Progenitor cell of endocrine pancreas (in vitro differentiated cells): ENCODE measurements around the gene NINL. TPM values are rescaled to one million over a fixed set of nuclear protein-coding genes. Genes with fewer than 3 reads are reported as not detected.
A peak's percentile ranks its signal among the peaks of the same experiment; 100 is the strongest.

Source experiments
- DNase-seq: peaks from one replicate; pipeline ENCODE4 v3.0.0; 2021; ENCODE audit warnings: low spot score; ENCODE audit not compliant: unreplicated experiment
- H3K27ac Mint-ChIP-seq: 2 replicates; pipeline ENCODE4 v1.8.0; 2021; ENCODE audit warnings: mild to moderate bottlenecking, moderate library complexity, mixed read lengths
- H3K27me3 Mint-ChIP-seq: 2 replicates; pipeline ENCODE4 v1.8.0; 2021; ENCODE audit warnings: mixed read lengths
- H3K36me3 Mint-ChIP-seq: 2 replicates; pipeline ENCODE4 v1.8.0; 2022; ENCODE audit warnings: mixed read lengths; ENCODE audit not compliant: insufficient read depth
- H3K4me1 Mint-ChIP-seq: 2 replicates; pipeline ENCODE4 v1.8.0; 2021; ENCODE audit warnings: low read depth, mixed read lengths
- H3K4me3 Mint-ChIP-seq: 2 replicates; pipeline ENCODE4 v1.8.0; 2021; ENCODE audit warnings: low read depth, mild to moderate bottlenecking, moderate library complexity, mixed read lengths
- H3K9me3 Mint-ChIP-seq: 2 replicates; pipeline ENCODE4 v1.8.0; 2021; ENCODE audit warnings: low read depth, mixed read lengths
- CTCF ChIP-seq: fragments of 200-600 bp; sonication (generic); IDR thresholded peaks from one replicate; pipeline ENCODE4 v1.5.0; 2021; ENCODE audit warnings: antibody characterized with exemption, mild to moderate bottlenecking; ENCODE audit not compliant: unreplicated experiment
- total RNA-seq: library from RNA; stranded (reverse); gene quantifications from 2 replicates; pipeline ENCODE4 v1.2.1, GENCODE V29; 2021

NINL gene
- total RNA-seq, 1 donor from 2014 or later: 125 TPM

- Mint-ChIP-seq H3K27ac (peak overlapping the region; percentile 95), H3K27me3 (no peaks in the 10 kb centered on the region), H3K4me1 (peaks cover 76% of the 10 kb centered on the region), H3K9me3 (no peaks in the 10 kb centered on the region), H3K4me3 (peak overlapping the region; percentile 32), H3K36me3 (peaks cover 9% of the 10 kb centered on the region)
- no peak for DNase-seq
- no peak for TF ChIP-seq CTCF
Observed at GRCh38 chr20:25549172-25549773, 36.1 kb downstream of the NINL start.

- Mint-ChIP-seq H3K27ac (peak overlapping the region; percentile 64), H3K9me3 (no peaks in the 10 kb centered on the region), H3K4me3 (no peak overlapping the region), H3K36me3 (peaks cover 6% of the 10 kb centered on the region), H3K4me1 (peaks cover 76% of the 10 kb centered on the region), H3K27me3 (no peaks in the 10 kb centered on the region)
- TF ChIP-seq CTCF: no peak
- no peak for DNase-seq
Observed at GRCh38 chr20:25548613-25549086, 36.7 kb downstream of the NINL start.

- H3K9me3 Mint-ChIP-seq: no peaks in the 10 kb centered on the region
- no peak overlapping the region for H3K27ac Mint-ChIP-seq
- H3K4me3 Mint-ChIP-seq: no peak overlapping the region
- no peaks in the 10 kb centered on the region for H3K27me3 Mint-ChIP-seq
- TF ChIP-seq CTCF: no peak
- peaks cover 6% of the 10 kb centered on the region for H3K36me3 Mint-ChIP-seq
- H3K4me1 Mint-ChIP-seq: peaks cover 74% of the 10 kb centered on the region
- no peak for DNase-seq
Observed at GRCh38 chr20:25547999-25548398, 37.3 kb downstream of the NINL start.

- no peak overlapping the region for H3K4me3 Mint-ChIP-seq
- peak overlapping the region; percentile 63 for H3K27ac Mint-ChIP-seq
- DNase-seq: no peak
- H3K36me3 Mint-ChIP-seq: peaks cover 8% of the 10 kb centered on the region
- H3K27me3 Mint-ChIP-seq: no peaks in the 10 kb centered on the region
- peaks cover 68% of the 10 kb centered on the region for H3K4me1 Mint-ChIP-seq
- no peaks in the 10 kb centered on the region for H3K9me3 Mint-ChIP-seq
- TF ChIP-seq CTCF: no peak
Observed at GRCh38 chr20:25547063-25547462, 38.3 kb downstream of the NINL start.

GRCh38 chr20:25546048-25546447 lies 39.3 kb downstream of the NINL start:
- TF ChIP-seq CTCF: no peak
- H3K4me1 Mint-ChIP-seq: peaks cover 62% of the 10 kb centered on the region
- H3K27me3 Mint-ChIP-seq: no peaks in the 10 kb centered on the region
- peak overlapping the region; percentile 41 for H3K4me3 Mint-ChIP-seq
- H3K27ac Mint-ChIP-seq: peak overlapping the region; percentile 65
- no peak for DNase-seq
- no peaks in the 10 kb centered on the region for H3K9me3 Mint-ChIP-seq
- peaks cover 8% of the 10 kb centered on the region for H3K36me3 Mint-ChIP-seq
